ENCODE measurements around the gene NAA40.

Gene NAA40

GRCh38 chr11:63912678-63913077 lies 26.1 kb upstream of the NAA40 start:
- DNase-seq (ENCODE audit: low read depth, low spot score), result no peak

- no peak for DNase-seq (ENCODE audit: low read depth, low spot score)
Observed at GRCh38 chr11:63913866-63914830, 24.7 kb upstream of the NAA40 start.

GRCh38 chr11:63914896-63915691 lies 23.7 kb upstream of the NAA40 start:
- DNase-seq (ENCODE audit: low read depth, low spot score), result no peak

- DNase-seq (ENCODE audit: low read depth, low spot score), result no peak
Observed at GRCh38 chr11:63915961-63916836, 22.6 kb upstream of the NAA40 start.

GRCh38 chr11:63916837-63917691 lies 21.7 kb upstream of the NAA40 start, which contains the start of gene RCOR2:
TSS of gene RCOR2 (minus strand) at chr11:63917164. CDS start at chr11:63916456, 708 bp downstream.
- no peak for DNase-seq (ENCODE audit: low read depth, low spot score)

- DNase-seq (ENCODE audit: low read depth, low spot score), result no peak
Observed at GRCh38 chr11:63917692-63918506, 20.9 kb upstream of the NAA40 start.

- DNase-seq (ENCODE audit: low read depth, low spot score), result no peak
Observed at GRCh38 chr11:63918507-63919191, 20.2 kb upstream of the NAA40 start.

- DNase-seq (ENCODE audit: low read depth, low spot score), result no peak
Observed at GRCh38 chr11:63919267-63920125, 19.3 kb upstream of the NAA40 start.

- DNase-seq (ENCODE audit: low read depth, low spot score), result no peak
Observed at GRCh38 chr11:63920126-63920938, 18.5 kb upstream of the NAA40 start.

GRCh38 chr11:63920939-63921417 lies 17.8 kb upstream of the NAA40 start:
- no peak for DNase-seq (ENCODE audit: low read depth, low spot score)

- DNase-seq (ENCODE audit: low read depth, low spot score), result no peak
Observed at GRCh38 chr11:63922673-63923192, 16.1 kb upstream of the NAA40 start.

GRCh38 chr11:63923319-63923718 lies 15.5 kb upstream of the NAA40 start:
- DNase-seq (ENCODE audit: low read depth, low spot score), result no peak

GRCh38 chr11:63929616-63930015 lies 9.2 kb upstream of the NAA40 start:
- DNase-seq (ENCODE audit: low read depth, low spot score), result no peak

GRCh38 chr11:63931045-63931444 lies 7.8 kb upstream of the NAA40 start:
- no peak for DNase-seq (ENCODE audit: low read depth, low spot score)

GRCh38 chr11:63931876-63932275 lies 6.9 kb upstream of the NAA40 start:
- no peak for DNase-seq (ENCODE audit: low read depth, low spot score)

GRCh38 chr11:63933459-63933858 lies 5.3 kb upstream of the NAA40 start:
- DNase-seq (ENCODE audit: low read depth, low spot score), result no peak
